ENCODE data around the gene S100A8. TPM values are rescaled to one million over a fixed set of nuclear protein-coding genes. Genes with fewer than 3 reads are reported as not detected.

Gene S100A8
- total RNA-seq, 4 donors from 2014 or later: 1.6 to 7.4 TPM; not detected in 2

GRCh38 chr1:153346077-153346723 is 44.7 kb downstream of the S100A8 start:
- no peak for TF ChIP-seq EP300 (IDR thresholded peaks at IDR 0.05; ENCODE audit: low read depth)
- TF ChIP-seq POLR2A (IDR thresholded peaks at IDR 0.05): no peak
- TF ChIP-seq POLR2AphosphoS5 (IDR thresholded peaks at IDR 0.05): no peak
- TF ChIP-seq CTCF (IDR thresholded peaks at IDR 0.05): no peak
- Histone ChIP-seq H3K36me3 (no peaks in the 10 kb centered on the region), H3K4me1 (no peaks in the 10 kb centered on the region), H3K27ac (no peak overlapping the region), H3K4me3 (no peak overlapping the region), H3K27me3 (peaks cover 20% of the 10 kb centered on the region), H3K9me3 (no peaks in the 10 kb centered on the region)
- DNase-seq: no peak
- in situ Hi-C loops (cut with MboI; ENCODE audit: low pct_ligation_motif_present in 1 of 4, low pct_unique_long_range_greater_than_20kb in 1 of 4, low sequenced_read_pairs in 3 of 4): loop anchor here in 1 of 4 donors (5.0 kb wide), 1 partner anchor 141 kb away; no protein-coding TSS in a partner anchor
- WGBS, 2 donors (ENCODE audit: low coverage in 1 of 2): 29 to 41% methylated on average over 6 of the region's 6 CpGs
- intact Hi-C loops (cut with DNase I; ENCODE audit: low total_unique reads): no loop called here

- Histone ChIP-seq H3K4me1 (no peaks in the 10 kb centered on the region), H3K27me3 (peaks cover 14% of the 10 kb centered on the region), H3K9me3 (no peaks in the 10 kb centered on the region), H3K36me3 (no peaks in the 10 kb centered on the region), H3K27ac (no peak overlapping the region), H3K4me3 (no peak overlapping the region)
- in situ Hi-C loops (cut with MboI; ENCODE audit: low pct_ligation_motif_present in 1 of 4, low pct_unique_long_range_greater_than_20kb in 1 of 4, low sequenced_read_pairs in 3 of 4): loop anchor here in 1 of 4 donors (5.0 kb wide), 1 partner anchor 142 kb away; no protein-coding TSS in a partner anchor
- DNase-seq: no peak
- TF ChIP-seq POLR2AphosphoS5 (IDR thresholded peaks at IDR 0.05) (no peak), CTCF (IDR thresholded peaks at IDR 0.05) (no peak), EP300 (IDR thresholded peaks at IDR 0.05; ENCODE audit: low read depth) (no peak), POLR2A (IDR thresholded peaks at IDR 0.05) (no peak)
- intact Hi-C loops (cut with DNase I; ENCODE audit: low total_unique reads): no loop called here
- WGBS, 2 donors (ENCODE audit: low coverage in 1 of 2): 71 to 76% methylated on average over 7 to 14 of the region's 14 CpGs
Measured at GRCh38 chr1:153345187-153346076, 45.4 kb downstream of the S100A8 start.

GRCh38 chr1:153344718-153345025 is 46.2 kb downstream of the S100A8 start:
- H3K4me3 ChIP-seq: no peak overlapping the region
- in situ Hi-C loops (cut with MboI; ENCODE audit: low pct_ligation_motif_present in 1 of 4, low pct_unique_long_range_greater_than_20kb in 1 of 4, low sequenced_read_pairs in 3 of 4) (loop anchor here in 1 of 4 donors (5.0 kb wide), 1 partner anchor 143 kb away; no protein-coding TSS in a partner anchor), intact Hi-C loops (cut with DNase I; ENCODE audit: low total_unique reads) (no loop called here)
- peaks cover 14% of the 10 kb centered on the region for H3K27me3 ChIP-seq
- TF ChIP-seq EP300 (IDR thresholded peaks at IDR 0.05; ENCODE audit: low read depth) (no peak), POLR2AphosphoS5 (IDR thresholded peaks at IDR 0.05) (no peak), POLR2A (IDR thresholded peaks at IDR 0.05) (no peak), CTCF (IDR thresholded peaks at IDR 0.05) (no peak)
- no peaks in the 10 kb centered on the region for H3K9me3 ChIP-seq
- no peak for DNase-seq
- H3K36me3 ChIP-seq: no peaks in the 10 kb centered on the region
- no peak overlapping the region for H3K27ac ChIP-seq
- H3K4me1 ChIP-seq: no peaks in the 10 kb centered on the region
- 38% methylated on average over 3 of the region's 3 CpGs; no CpG with 5 or more reads in 1 of the 2 donors for WGBS, 2 donors (ENCODE audit: low coverage in 1 of 2)
